Measurements from ENCODE around the gene NUDT4. TPM values are rescaled to one million over a fixed set of nuclear protein-coding genes. Genes with fewer than 3 reads are reported as not detected.

NUDT4 gene
- total RNA-seq, result 10 to 100 TPM; 51.1 to 94.3 (median 72.4) TPM

GRCh38 chr12:93377252-93378195 is at the start of gene NUDT4:
Gene NUDT4 (plus strand): TSS chr12:93377925. CDS start chr12:93378323, 398 bp downstream.
- intact Hi-C loops (cut with DNase I; ENCODE audit: low total_unique reads), result no loop called here
- Histone ChIP-seq H3K9me3 (no peaks in the 10 kb centered on the region), H3K36me3 (no peaks in the 10 kb centered on the region), H3K27me3 (no peaks in the 10 kb centered on the region), H3K27ac (peak within 1 kb of the TSS; percentile 96 to 97), H3K4me3 (peak within 1 kb of the TSS; percentile 85 to 94 (median 89)), H3K4me1 (peaks cover 0 to 18% of the 10 kb centered on the region in 2 donors)
- TF ChIP-seq POLR2AphosphoS5 (IDR thresholded peaks at IDR 0.05), result peak; percentile 70 to 90 (median 78)
- peak in 2 of 3 donors; percentile 4 to 14 for TF ChIP-seq CTCF (IDR thresholded peaks at IDR 0.05)
- peak; percentile 51 for TF ChIP-seq POLR2A (IDR thresholded peaks at IDR 0.05)
- DNase-seq (ENCODE audit: low spot score in 2 of 2), result peak; percentile 96 to 97

GRCh38 chr12:93333054-93333453 is 44.7 kb upstream of the NUDT4 start:
- TF ChIP-seq POLR2AphosphoS5 (IDR thresholded peaks at IDR 0.05), result no peak
- TF ChIP-seq POLR2A (IDR thresholded peaks at IDR 0.05), result no peak
- TF ChIP-seq CTCF (IDR thresholded peaks at IDR 0.05), result no peak
- Histone ChIP-seq H3K9me3 (no peaks in the 10 kb centered on the region), H3K36me3 (no peaks in the 10 kb centered on the region)

GRCh38 chr12:93333828-93334227 is 43.9 kb upstream of the NUDT4 start:
- H3K4me1 ChIP-seq, result no peaks in the 10 kb centered on the region
- no peaks in the 10 kb centered on the region for H3K27me3 ChIP-seq
- DNase-seq (ENCODE audit: low spot score in 2 of 2), result no peak
- TF ChIP-seq POLR2A (IDR thresholded peaks at IDR 0.05) (no peak), POLR2AphosphoS5 (IDR thresholded peaks at IDR 0.05) (no peak), CTCF (IDR thresholded peaks at IDR 0.05) (no peak)
- no peak overlapping the region for H3K27ac ChIP-seq
- no peaks in the 10 kb centered on the region for H3K36me3 ChIP-seq
- H3K9me3 ChIP-seq, result no peaks in the 10 kb centered on the region
- no peak overlapping the region for H3K4me3 ChIP-seq
- intact Hi-C loops (cut with DNase I; ENCODE audit: low total_unique reads), result no loop called here

More at GRCh38 chr12:93333054-93333453, 44.7 kb upstream of the NUDT4 start:
- intact Hi-C loops (cut with DNase I; ENCODE audit: low total_unique reads), result no loop called here
- DNase-seq (ENCODE audit: low spot score in 2 of 2), result no peak
- Histone ChIP-seq H3K27ac (no peak overlapping the region), H3K27me3 (no peaks in the 10 kb centered on the region), H3K4me3 (no peak overlapping the region), H3K4me1 (no peaks in the 10 kb centered on the region)

- Histone ChIP-seq H3K4me1 (no peaks in the 10 kb centered on the region), H3K36me3 (no peaks in the 10 kb centered on the region), H3K4me3 (no peak overlapping the region), H3K27me3 (no peaks in the 10 kb centered on the region), H3K9me3 (no peaks in the 10 kb centered on the region), H3K27ac (no peak overlapping the region)
- intact Hi-C loops (cut with DNase I; ENCODE audit: low total_unique reads), result no loop called here
- no peak for TF ChIP-seq POLR2A (IDR thresholded peaks at IDR 0.05)
- no peak for DNase-seq (ENCODE audit: low spot score in 2 of 2)
These were observed 42.0 kb upstream of the NUDT4 start for GRCh38 chr12:93335603-93336162.

GRCh38 chr12:93336291-93336741 is 41.4 kb upstream of the NUDT4 start:
- Histone ChIP-seq H3K9me3 (no peaks in the 10 kb centered on the region), H3K4me3 (no peak overlapping the region), H3K36me3 (no peaks in the 10 kb centered on the region), H3K4me1 (no peaks in the 10 kb centered on the region), H3K27ac (no peak overlapping the region), H3K27me3 (no peaks in the 10 kb centered on the region)
- DNase-seq (ENCODE audit: low spot score in 2 of 2), result no peak
- no peak for TF ChIP-seq POLR2AphosphoS5 (IDR thresholded peaks at IDR 0.05)
- TF ChIP-seq CTCF (IDR thresholded peaks at IDR 0.05), result no peak
- no peak for TF ChIP-seq POLR2A (IDR thresholded peaks at IDR 0.05)
- intact Hi-C loops (cut with DNase I; ENCODE audit: low total_unique reads), result no loop called here

Measured in breast epithelium (tissue), 4 donors.